SK-N-SH treated with all-trans-retinoic acid at 6 μM for 48 hours (cell line): Measurements from ENCODE around the gene BEND5.

ENCODE experiments used
- BACH2 ChIP-seq: fragments of 250-450 bp; sonication (Bioruptor Pico); IDR thresholded peaks from 2 replicates; pipeline ENCODE4 v1.9.0; 2021; ENCODE audit warnings: mild to moderate bottlenecking, borderline replicate concordance
- OSR1 ChIP-seq: fragments of 250-450 bp; sonication (Bioruptor Pico); IDR thresholded peaks from 2 replicates; pipeline ENCODE4 v1.8.0; 2022; ENCODE audit warnings: moderate library complexity, mild to moderate bottlenecking, inconsistent platforms
- PATZ1 ChIP-seq: fragments of 250-450 bp; sonication (Bioruptor Pico); IDR thresholded peaks from 2 replicates; pipeline ENCODE4 v1.8.0; 2020; ENCODE audit warnings: mild to moderate bottlenecking, moderate library complexity, borderline replicate concordance
- ZFP30 ChIP-seq: fragments of 450-650 bp; formaldehyde crosslinking; IDR thresholded peaks from 2 replicates; pipeline ENCODE4 v1.5.0; 2022; ENCODE audit warnings: mild to moderate bottlenecking, moderate library complexity
- ZNF70 ChIP-seq: fragments of 450-650 bp; formaldehyde crosslinking; IDR thresholded peaks from 2 replicates; pipeline ENCODE4 v1.5.0; 2020; ENCODE audit warnings: mild to moderate bottlenecking, moderate library complexity

DNA sequence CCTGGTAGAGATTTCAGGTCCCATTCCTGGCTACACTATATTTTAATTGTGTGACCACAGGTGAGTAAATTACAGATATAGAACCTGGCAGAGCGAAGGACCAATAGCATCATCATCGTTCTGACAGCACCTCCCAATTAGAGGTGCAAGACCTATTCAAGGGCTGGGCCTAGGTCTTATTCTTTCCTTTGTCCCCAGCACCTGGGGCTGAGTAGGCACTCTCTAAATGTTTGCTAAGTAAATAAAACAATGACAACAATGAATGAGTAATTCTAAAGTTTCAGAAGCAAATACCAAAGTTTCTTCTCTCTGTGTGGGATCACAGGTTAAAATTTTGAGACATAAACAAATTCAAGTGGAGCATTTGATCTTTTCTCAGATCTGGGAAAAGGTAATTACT is 32.7 kb downstream of the BEND5 start:
- TF ChIP-seq OSR1 (CRISPR knock-in tag): no peak
- TF ChIP-seq ZNF70 (CRISPR knock-in tag): no peak
- no peak for TF ChIP-seq BACH2 (CRISPR knock-in tag)
- TF ChIP-seq ZFP30 (CRISPR knock-in tag): no peak
- TF ChIP-seq PATZ1 (CRISPR knock-in tag): no peak
